ENCODE measurements around the gene P3H2. TPM values are rescaled to one million over a fixed set of nuclear protein-coding genes. Genes with fewer than 3 reads are reported as not detected.
A peak's percentile ranks its signal among the peaks of the same experiment; 100 is the strongest.

Gene P3H2
- total and polyA plus RNA-seq, 2 experiments from 2014 or later: 4.7 to 14.9 TPM

DNA sequence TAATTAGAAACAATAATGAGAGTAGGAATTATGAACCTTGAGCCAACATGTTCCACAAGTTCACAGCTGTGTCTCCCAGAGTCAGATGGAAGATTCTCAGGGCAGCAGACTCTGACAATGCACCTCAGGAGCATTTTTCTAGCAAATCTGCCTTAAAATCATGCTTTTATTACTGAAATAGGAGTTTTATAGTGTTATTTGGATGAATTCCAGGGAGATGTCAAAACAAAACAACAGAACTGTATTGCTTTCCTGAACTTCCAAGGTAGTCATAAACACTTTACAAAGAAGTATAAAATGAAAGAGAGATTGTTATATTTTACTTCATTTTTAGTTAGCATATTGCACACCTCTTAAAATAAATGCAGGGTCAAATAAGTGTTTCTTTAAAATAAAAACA, 77.0 kb downstream of the P3H2 start:
- Histone ChIP-seq H3K4me1 (ENCODE audit: insufficient read depth) (peaks cover 10% of the 10 kb centered on the region), H3F3A (ENCODE audit: insufficient read depth) (peaks cover 14% of the 10 kb centered on the region), H3K9me2 (ENCODE audit: insufficient read depth) (no peaks in the 10 kb centered on the region), H2AFZ (peak overlapping the region; percentile 67; the same call in 1 of the 2 replicates), H3K4me3 (no peak overlapping the region), H3K36me3 (ENCODE audit: low read depth) (no peaks in the 10 kb centered on the region), H3K4me2 (ENCODE audit: unreplicated experiment) (peak overlapping the region; percentile 4), H4K20me1 (ENCODE audit: insufficient read depth) (no peaks in the 10 kb centered on the region), H3K9me3 (ENCODE audit: low read depth) (no peaks in the 10 kb centered on the region), H3K79me2 (ENCODE audit: insufficient read depth) (no peaks in the 10 kb centered on the region), H3K27ac (peak overlapping the region; percentile 6; the same call in 1 of the 2 replicates), H3K9ac (no peak overlapping the region), H3K27me3 (replicated peaks; ENCODE audit: insufficient read depth) (no peaks in the 10 kb centered on the region)
- in situ Hi-C loops (cut with MboI): no loop called here
- no peak for DNase-seq
- TF ChIP-seq EZH2phosphoT487 (IDR thresholded peaks at IDR 0.05; ENCODE audit: insufficient read depth, low read depth) (no peak), EZH2 (IDR thresholded peaks at IDR 0.05; ENCODE audit: insufficient read depth, poor library complexity, severe bottlenecking) (no peak)

DNA sequence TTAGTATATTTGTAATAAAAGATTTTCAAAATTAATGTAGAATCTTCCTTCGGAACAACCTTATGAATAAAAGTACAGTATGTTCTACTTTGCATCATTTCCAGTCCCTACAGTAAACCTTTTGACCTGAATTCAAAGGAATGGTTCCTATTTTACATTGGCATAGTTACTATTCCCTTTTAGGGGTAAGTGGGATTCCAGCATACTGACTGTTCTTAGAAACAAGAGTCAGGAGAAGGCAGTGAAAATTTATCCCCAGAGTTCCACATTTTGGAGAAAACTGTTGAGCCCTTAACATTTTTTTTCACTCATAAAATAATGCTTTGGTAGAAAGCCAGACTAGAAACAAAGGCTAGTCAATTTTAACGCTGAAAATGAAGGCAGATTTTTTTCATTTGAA, 78.1 kb downstream of the P3H2 start:
- Histone ChIP-seq H4K20me1 (ENCODE audit: insufficient read depth) (no peaks in the 10 kb centered on the region), H3K4me2 (ENCODE audit: unreplicated experiment) (no peak overlapping the region), H3K4me3 (no peak overlapping the region), H3K27ac (no peak overlapping the region), H3K9ac (no peak overlapping the region), H3K79me2 (ENCODE audit: insufficient read depth) (no peaks in the 10 kb centered on the region), H3K9me3 (ENCODE audit: low read depth) (no peaks in the 10 kb centered on the region), H3K27me3 (replicated peaks; ENCODE audit: insufficient read depth) (no peaks in the 10 kb centered on the region), H3K4me1 (ENCODE audit: insufficient read depth) (peaks cover 6% of the 10 kb centered on the region), H2AFZ (0 out of 2 replicates have a peak overlapping the region, but pooled peaks have one; percentile 10), H3K9me2 (ENCODE audit: insufficient read depth) (no peaks in the 10 kb centered on the region), H3F3A (ENCODE audit: insufficient read depth) (peaks cover 9% of the 10 kb centered on the region; the same call in 1 of the 2 replicates), H3K36me3 (ENCODE audit: low read depth) (no peaks in the 10 kb centered on the region)
- DNase-seq: no peak
- TF ChIP-seq EZH2 (IDR thresholded peaks at IDR 0.05; ENCODE audit: insufficient read depth, poor library complexity, severe bottlenecking): no peak
- no peak for TF ChIP-seq EZH2phosphoT487 (IDR thresholded peaks at IDR 0.05; ENCODE audit: insufficient read depth, low read depth)
- in situ Hi-C loops (cut with MboI): no loop called here
- WGBS, 2 experiments (ENCODE audit: low coverage in 1 of 2, low lambda C conversion rate in 2 of 2, missing lambda C conversion rate in 2 of 2): 24 to 39% methylated on average over 2 of the region's 2 CpGs

GRCh38 chr3:190041333-190042041, 79.2 kb downstream of the P3H2 start:
- no peak overlapping the region for H3K4me2 ChIP-seq (ENCODE audit: unreplicated experiment)
- H3K27me3 ChIP-seq (replicated peaks; ENCODE audit: insufficient read depth): no peaks in the 10 kb centered on the region
- no peaks in the 10 kb centered on the region for H3K9me3 ChIP-seq (ENCODE audit: low read depth)

GRCh38 chr3:190040145-190040544, 80.6 kb downstream of the P3H2 start:
- no peaks in the 10 kb centered on the region for H3K36me3 ChIP-seq (ENCODE audit: low read depth)
- no peak overlapping the region for H3K4me2 ChIP-seq (ENCODE audit: unreplicated experiment)
- H3K27me3 ChIP-seq (replicated peaks; ENCODE audit: insufficient read depth): no peaks in the 10 kb centered on the region
- no peaks in the 10 kb centered on the region for H3K9me2 ChIP-seq (ENCODE audit: insufficient read depth)
- in situ Hi-C loops (cut with MboI): no loop called here
- no peak for TF ChIP-seq EZH2phosphoT487 (IDR thresholded peaks at IDR 0.05; ENCODE audit: insufficient read depth, low read depth)
- TF ChIP-seq EZH2 (IDR thresholded peaks at IDR 0.05; ENCODE audit: insufficient read depth, poor library complexity, severe bottlenecking): no peak
- no peak overlapping the region for H3K27ac ChIP-seq
- DNase-seq: no peak
- peaks cover 6% of the 10 kb centered on the region for H3K4me1 ChIP-seq (ENCODE audit: insufficient read depth)
- H3F3A ChIP-seq (ENCODE audit: insufficient read depth): peaks cover 9% of the 10 kb centered on the region; the same call in 1 of the 2 replicates
- no peaks in the 10 kb centered on the region for H4K20me1 ChIP-seq (ENCODE audit: insufficient read depth)
- no peaks in the 10 kb centered on the region for H3K9me3 ChIP-seq (ENCODE audit: low read depth)
- H3K4me3 ChIP-seq: no peak overlapping the region
- no peak overlapping the region for H3K9ac ChIP-seq
- H2AFZ ChIP-seq: no peak overlapping the region
- no peaks in the 10 kb centered on the region for H3K79me2 ChIP-seq (ENCODE audit: insufficient read depth)
- 84 to 85% methylated on average over 5 of the region's 5 CpGs for whole genome bisulfite sequencing, 2 experiments (ENCODE audit: low coverage in 1 of 2, low lambda C conversion rate in 2 of 2, missing lambda C conversion rate in 2 of 2)

More at GRCh38 chr3:190041333-190042041, 79.2 kb downstream of the P3H2 start:
- H3K9me2 ChIP-seq (ENCODE audit: insufficient read depth): no peaks in the 10 kb centered on the region
- no peak overlapping the region for H3K9ac ChIP-seq
- TF ChIP-seq EZH2 (IDR thresholded peaks at IDR 0.05; ENCODE audit: insufficient read depth, poor library complexity, severe bottlenecking) (no peak), EZH2phosphoT487 (IDR thresholded peaks at IDR 0.05; ENCODE audit: insufficient read depth, low read depth) (no peak)
- no peak overlapping the region for H3K4me3 ChIP-seq
- no peaks in the 10 kb centered on the region for H3K36me3 ChIP-seq (ENCODE audit: low read depth)
- in situ Hi-C loops (cut with MboI): no loop called here
- peaks cover 9% of the 10 kb centered on the region; the same call in 1 of the 2 replicates for H3F3A ChIP-seq (ENCODE audit: insufficient read depth)
- H3K27ac ChIP-seq: no peak overlapping the region
- H4K20me1 ChIP-seq (ENCODE audit: insufficient read depth): no peaks in the 10 kb centered on the region
- no peak for DNase-seq
- no peak overlapping the region for H2AFZ ChIP-seq
- WGBS, 2 experiments (ENCODE audit: low coverage in 1 of 2, low lambda C conversion rate in 2 of 2, missing lambda C conversion rate in 2 of 2): 73 to 74% methylated on average over 3 of the region's 3 CpGs
- peaks cover 6% of the 10 kb centered on the region for H3K4me1 ChIP-seq (ENCODE audit: insufficient read depth)
- H3K79me2 ChIP-seq (ENCODE audit: insufficient read depth): no peaks in the 10 kb centered on the region
